ENCODE results near the gene HDAC1.
"Not testable (repeated sequence)": the region's sequence is repeated elsewhere in the genome, so short reads cannot be mapped to it uniquely, and the experiment has no call there.

Gene HDAC1

DNA sequence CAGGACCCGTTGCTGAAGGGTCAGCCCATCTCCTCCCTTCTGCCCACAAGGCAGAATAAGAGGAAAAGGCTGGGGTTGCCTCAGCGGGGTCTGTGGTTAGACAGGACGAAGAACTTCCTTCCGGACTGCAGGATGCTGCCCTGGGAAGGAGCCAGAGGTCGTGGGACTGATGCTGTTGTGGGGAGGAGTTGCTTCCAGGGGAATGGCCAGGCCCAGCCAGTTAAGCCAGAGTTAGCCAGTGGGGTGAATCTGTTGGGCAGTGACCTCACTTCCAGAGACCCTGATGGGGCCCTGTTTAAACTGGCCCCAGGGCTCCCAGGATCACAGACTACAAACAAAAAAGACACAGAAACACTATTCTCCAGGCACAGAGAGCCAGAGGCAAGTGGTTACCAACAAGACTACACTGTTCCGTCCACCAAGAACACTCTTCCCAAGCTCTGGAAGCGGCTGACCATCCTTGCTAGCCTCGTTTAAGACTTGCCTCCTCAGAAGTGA is 57.4 kb downstream of the HDAC1 start:
- Histone ChIP-seq H3K4me1 (ENCODE audit: control insufficient read depth, insufficient read depth, low read length) (peaks cover 3% of the 10 kb centered on the region), H3K9ac (ENCODE audit: low read length) (no peak overlapping the region), H3K36me3 (ENCODE audit: control insufficient read depth, insufficient read depth, low read length) (no peaks in the 10 kb centered on the region), H3K27ac (ENCODE audit: low read depth, low read length) (no peak overlapping the region), H3K4me3 (ENCODE audit: low read length) (no peak overlapping the region), H3K27me3 (ENCODE audit: control insufficient read depth, insufficient read depth, low read length) (no peaks in the 10 kb centered on the region)

DNA sequence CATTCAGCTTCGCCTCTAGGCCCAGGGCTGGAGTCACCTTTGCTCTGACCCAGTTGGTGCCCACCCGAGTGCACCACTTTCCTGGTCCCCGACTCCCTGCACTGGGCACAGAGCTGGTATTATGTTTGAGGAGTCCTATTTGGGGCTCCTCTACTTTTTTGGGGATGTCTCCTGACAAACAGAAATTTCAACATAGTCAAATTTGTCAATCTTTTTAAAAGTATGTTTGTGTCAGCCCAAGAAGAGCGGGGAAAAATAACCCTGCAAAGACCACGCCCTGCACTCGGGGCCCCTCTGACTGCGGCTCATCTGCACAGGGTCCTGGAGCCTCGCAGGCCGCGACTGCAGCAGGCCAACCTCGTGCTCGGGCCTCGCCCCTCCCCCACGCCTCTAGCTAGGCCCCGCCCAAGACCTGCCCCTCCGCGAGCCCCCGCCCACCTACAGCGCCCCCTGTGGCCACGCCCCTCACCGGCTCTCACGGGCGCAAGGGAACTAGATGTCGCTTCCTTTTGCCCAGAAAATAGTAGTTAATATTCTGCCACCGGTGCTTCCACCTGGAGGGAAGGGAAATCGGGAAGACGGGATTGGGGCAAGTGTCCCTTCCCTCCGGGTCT is 59.0 kb downstream of the HDAC1 start:
- H3K4me3 ChIP-seq (ENCODE audit: low read length): peak overlapping the region; percentile 73
- H3K4me1 ChIP-seq (ENCODE audit: control insufficient read depth, insufficient read depth, low read length): peaks cover 3% of the 10 kb centered on the region
- H3K27ac ChIP-seq (ENCODE audit: low read depth, low read length): peak overlapping the region; percentile 62
- no peak overlapping the region for H3K9ac ChIP-seq (ENCODE audit: low read length)
- no peaks in the 10 kb centered on the region for H3K36me3 ChIP-seq (ENCODE audit: control insufficient read depth, insufficient read depth, low read length)
- no peaks in the 10 kb centered on the region for H3K27me3 ChIP-seq (ENCODE audit: control insufficient read depth, insufficient read depth, low read length)

DNA sequence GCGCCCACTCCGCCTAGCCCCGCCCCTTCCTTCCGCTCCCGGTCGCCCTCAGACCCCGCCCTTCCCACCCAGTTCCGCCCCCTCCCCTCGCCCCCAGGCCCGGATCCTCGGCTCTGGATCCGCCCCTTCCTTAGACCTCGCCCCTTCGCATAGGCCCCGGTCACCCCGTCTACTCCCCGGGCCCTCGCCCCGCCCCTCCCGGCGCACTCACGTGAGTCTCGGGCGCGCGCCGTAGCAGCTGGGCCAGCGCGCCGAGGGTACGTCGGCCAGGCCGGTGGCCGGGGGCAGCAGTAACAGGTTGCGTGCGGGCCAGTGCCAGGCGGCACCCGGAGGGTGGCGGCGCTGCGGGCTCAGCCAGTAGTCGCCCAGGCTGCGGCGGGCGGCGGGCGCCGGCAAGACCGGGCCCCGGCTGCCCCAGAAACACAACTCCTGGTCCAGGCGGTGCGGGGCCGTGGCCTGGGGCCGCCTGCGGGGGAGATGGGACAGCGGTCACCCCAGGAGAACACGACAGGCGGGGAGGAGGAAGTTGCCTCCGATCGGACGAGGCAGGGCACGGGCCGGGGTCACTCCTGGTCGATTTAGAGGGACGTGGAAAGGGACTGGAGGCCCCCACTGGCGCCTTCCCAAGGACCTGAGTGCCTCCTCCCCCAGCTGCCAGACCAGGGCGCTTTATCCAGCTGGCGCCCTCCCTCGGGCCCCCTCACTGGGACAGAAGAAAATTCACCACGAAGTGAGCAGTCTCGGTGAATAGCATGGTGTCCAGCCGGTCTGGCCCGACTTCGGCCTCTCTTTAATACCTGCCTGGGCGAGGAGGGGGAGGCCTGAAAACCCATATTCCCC is 59.7 kb downstream of the HDAC1 start:
- peaks cover 3% of the 10 kb centered on the region for H3K4me1 ChIP-seq (ENCODE audit: control insufficient read depth, insufficient read depth, low read length)
- H3K36me3 ChIP-seq (ENCODE audit: control insufficient read depth, insufficient read depth, low read length): no peaks in the 10 kb centered on the region
- H3K4me3 ChIP-seq (ENCODE audit: low read length): peak overlapping the region; percentile 75
- H3K27me3 ChIP-seq (ENCODE audit: control insufficient read depth, insufficient read depth, low read length): no peaks in the 10 kb centered on the region
- H3K9ac ChIP-seq (ENCODE audit: low read length): peak overlapping the region; percentile 36
- H3K27ac ChIP-seq (ENCODE audit: low read depth, low read length): peak overlapping the region; percentile 87

DNA sequence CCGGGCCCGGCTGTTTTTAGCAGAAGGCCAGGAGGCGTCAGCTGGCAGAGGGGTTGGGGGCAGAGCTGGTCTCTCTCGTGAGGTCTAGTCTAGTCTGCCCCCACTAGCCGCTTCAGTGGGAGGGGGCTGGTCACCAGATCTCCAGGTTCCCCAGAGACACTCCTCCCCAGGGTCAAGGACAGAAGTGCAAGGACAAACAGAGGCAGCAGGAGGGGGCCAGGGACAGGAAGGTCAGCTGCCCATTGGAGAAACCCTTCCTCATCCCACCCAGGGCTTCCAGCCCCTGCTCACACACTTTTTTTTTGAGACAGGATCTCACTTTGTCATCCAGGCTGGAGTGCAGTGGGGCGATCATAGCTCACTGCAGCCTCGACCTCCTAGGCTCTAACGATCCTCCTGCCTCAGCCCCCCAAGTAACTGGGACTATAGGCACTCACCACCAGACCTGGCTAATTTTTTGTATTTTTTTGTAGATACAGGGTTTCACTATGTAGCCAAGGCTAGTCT is 60.4 kb downstream of the HDAC1 start:
- H3K9ac ChIP-seq (ENCODE audit: low read length): no peak overlapping the region
- no peaks in the 10 kb centered on the region for H3K36me3 ChIP-seq (ENCODE audit: control insufficient read depth, insufficient read depth, low read length)
- H3K4me1 ChIP-seq (ENCODE audit: control insufficient read depth, insufficient read depth, low read length): peaks cover 3% of the 10 kb centered on the region
- H3K27me3 ChIP-seq (ENCODE audit: control insufficient read depth, insufficient read depth, low read length): no peaks in the 10 kb centered on the region
- H3K4me3 ChIP-seq (ENCODE audit: low read length): peak overlapping the region; percentile 75
- peak overlapping the region; percentile 87 for H3K27ac ChIP-seq (ENCODE audit: low read depth, low read length)

DNA sequence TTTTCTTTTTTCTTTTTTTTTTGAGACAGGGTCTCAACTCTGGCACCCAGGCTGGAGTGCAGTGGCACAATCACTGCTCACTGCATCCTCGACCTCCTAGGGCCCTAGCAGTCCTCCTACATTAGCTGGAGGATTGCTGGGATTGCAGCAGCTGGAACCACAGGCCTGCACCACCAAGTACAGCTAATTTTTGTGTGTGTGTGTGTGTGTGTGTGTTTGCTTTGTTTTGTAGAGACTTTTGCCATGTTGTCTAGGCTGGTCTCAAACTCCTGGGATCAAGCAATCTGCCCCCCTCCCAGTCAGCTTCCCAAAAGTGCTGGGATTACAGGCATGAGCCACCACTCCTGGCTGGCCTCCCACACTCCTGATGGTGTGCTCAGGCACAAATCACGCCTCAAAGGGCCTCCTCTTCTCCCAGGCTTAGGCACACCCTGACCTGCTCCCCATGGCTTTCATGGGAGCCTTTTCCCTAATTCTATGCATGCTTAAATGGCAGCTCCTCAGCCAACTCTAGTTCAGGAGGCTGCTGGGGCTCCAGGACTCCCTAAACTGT is 61.0 kb downstream of the HDAC1 start:
- Histone ChIP-seq H3K27ac (ENCODE audit: low read depth, low read length) (no peak overlapping the region), H3K36me3 (ENCODE audit: control insufficient read depth, insufficient read depth, low read length) (no peaks in the 10 kb centered on the region), H3K27me3 (ENCODE audit: control insufficient read depth, insufficient read depth, low read length) (no peaks in the 10 kb centered on the region), H3K4me1 (ENCODE audit: control insufficient read depth, insufficient read depth, low read length) (peaks cover 3% of the 10 kb centered on the region), H3K4me3 (ENCODE audit: low read length) (no peak overlapping the region), H3K9ac (ENCODE audit: low read length) (no peak overlapping the region)

DNA sequence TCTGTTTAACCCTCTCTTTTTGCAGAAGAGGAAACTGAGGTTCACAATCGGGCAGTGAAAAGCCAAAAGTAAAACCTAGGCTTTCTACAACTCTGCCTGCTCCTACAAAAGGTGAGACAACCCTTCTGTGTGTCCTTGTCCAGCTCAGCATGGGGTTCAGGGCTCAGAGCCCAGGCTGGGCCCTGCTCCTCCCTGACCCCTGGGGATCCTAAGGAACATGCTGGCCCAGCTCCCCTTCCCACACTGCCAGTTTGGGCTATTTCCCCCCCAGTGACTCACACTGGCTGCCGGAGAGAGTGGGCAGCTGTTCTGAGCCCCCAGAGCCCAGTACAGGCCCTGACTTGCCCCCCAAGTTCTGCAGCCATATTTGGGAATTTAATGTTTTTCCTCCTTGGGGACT is 61.5 kb downstream of the HDAC1 start:
- H3K9ac ChIP-seq (ENCODE audit: low read length): no peak overlapping the region
- H3K4me1 ChIP-seq (ENCODE audit: control insufficient read depth, insufficient read depth, low read length): peaks cover 3% of the 10 kb centered on the region
- no peak overlapping the region for H3K27ac ChIP-seq (ENCODE audit: low read depth, low read length)

DNA sequence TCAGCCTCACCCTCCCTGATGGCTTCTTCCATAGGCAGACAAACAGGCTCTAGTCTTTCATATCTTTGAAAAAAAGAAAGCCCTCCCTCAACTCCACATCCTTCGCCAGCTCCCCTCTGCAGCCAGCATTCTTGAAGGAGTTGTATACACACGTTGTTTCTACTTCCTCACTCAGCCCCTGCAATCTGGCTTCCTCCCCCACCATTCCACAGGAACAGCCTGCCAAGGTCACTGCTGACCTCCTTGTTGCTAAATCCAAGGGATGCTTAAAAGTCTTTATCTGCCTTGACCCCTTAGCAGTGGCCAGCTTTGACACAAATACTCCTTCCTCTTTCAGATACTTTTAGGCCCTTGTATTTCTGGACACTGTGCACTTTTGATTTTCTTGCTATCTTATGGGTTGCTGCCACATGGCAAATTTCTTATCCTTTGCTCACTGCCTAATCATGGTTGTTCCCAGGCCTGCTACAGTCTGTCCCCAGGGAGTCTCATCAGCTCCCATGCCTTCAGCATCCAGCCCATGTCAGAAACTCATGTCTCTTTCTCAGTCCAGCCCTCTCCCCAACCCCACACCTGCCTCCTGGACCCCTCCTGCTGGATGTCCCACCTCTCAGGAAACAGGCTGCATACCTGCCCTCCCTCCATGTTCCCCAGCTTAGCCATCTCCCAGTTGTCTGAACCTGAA is 62.1 kb downstream of the HDAC1 start:
- H3K36me3 ChIP-seq (ENCODE audit: control insufficient read depth, insufficient read depth, low read length): no peaks in the 10 kb centered on the region
- H3K27me3 ChIP-seq (ENCODE audit: control insufficient read depth, insufficient read depth, low read length): no peaks in the 10 kb centered on the region
- no peak overlapping the region for H3K9ac ChIP-seq (ENCODE audit: low read length)
- H3K4me3 ChIP-seq (ENCODE audit: low read length): no peak overlapping the region
- H3K4me1 ChIP-seq (ENCODE audit: control insufficient read depth, insufficient read depth, low read length): peaks cover 3% of the 10 kb centered on the region
- no peak overlapping the region for H3K27ac ChIP-seq (ENCODE audit: low read depth, low read length)

More for the DNA sequence above, 61.5 kb downstream of the HDAC1 start:
- no peaks in the 10 kb centered on the region for H3K36me3 ChIP-seq (ENCODE audit: control insufficient read depth, insufficient read depth, low read length)
- H3K4me3 ChIP-seq (ENCODE audit: low read length): no peak overlapping the region
- no peaks in the 10 kb centered on the region for H3K27me3 ChIP-seq (ENCODE audit: control insufficient read depth, insufficient read depth, low read length)

DNA sequence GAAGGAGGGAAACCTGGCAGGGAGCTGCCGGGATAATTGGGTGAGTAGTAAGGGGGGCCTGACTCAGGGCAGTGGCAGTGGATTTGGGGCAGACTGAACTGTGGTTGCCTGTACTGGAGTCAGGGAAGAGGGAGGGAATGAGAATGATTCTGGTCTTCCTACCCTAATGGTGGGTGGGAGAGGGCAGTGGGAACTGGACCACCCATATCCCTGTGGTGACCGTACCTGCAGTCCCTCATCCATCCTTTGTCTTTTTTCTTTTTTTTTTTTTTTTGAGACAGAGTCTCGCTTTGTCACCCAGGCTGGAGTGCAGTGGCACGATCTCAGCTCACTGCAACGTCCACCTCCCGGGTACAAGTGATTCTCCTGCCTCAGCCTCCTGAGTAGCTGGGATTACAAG is 63.9 kb downstream of the HDAC1 start:
- H3K4me3 ChIP-seq (ENCODE audit: low read length); H3K27ac ChIP-seq (ENCODE audit: low read depth, low read length); H3K9ac ChIP-seq (ENCODE audit: low read length); H3K36me3 ChIP-seq (ENCODE audit: control insufficient read depth, insufficient read depth, low read length); H3K27me3 ChIP-seq (ENCODE audit: control insufficient read depth, insufficient read depth, low read length); H3K4me1 ChIP-seq (ENCODE audit: control insufficient read depth, insufficient read depth, low read length): not testable (repeated sequence)

DNA sequence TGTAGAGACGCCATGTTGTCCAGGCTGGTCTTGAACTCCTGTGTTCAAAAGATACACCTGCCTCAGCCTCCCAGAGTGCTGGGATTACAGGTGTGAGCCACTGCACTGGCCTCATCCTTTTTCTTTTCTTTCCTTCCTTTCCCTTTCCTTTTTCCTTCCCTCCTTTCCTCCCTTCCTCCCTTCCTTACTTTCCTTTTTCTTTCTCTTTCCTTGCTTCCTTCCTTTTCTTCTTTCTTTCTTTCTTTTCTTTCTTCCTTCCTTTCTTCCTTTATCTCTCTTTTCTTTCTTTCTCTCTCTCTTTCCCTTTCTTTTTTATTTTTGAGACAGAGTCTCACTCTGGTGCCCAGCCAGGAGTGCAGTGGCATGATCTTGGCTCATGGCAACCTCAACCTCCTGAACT is 64.6 kb downstream of the HDAC1 start:
- no peak overlapping the region for H3K27ac ChIP-seq (ENCODE audit: low read depth, low read length)
- no peaks in the 10 kb centered on the region for H3K36me3 ChIP-seq (ENCODE audit: control insufficient read depth, insufficient read depth, low read length)
- no peaks in the 10 kb centered on the region for H3K27me3 ChIP-seq (ENCODE audit: control insufficient read depth, insufficient read depth, low read length)
- H3K4me1 ChIP-seq (ENCODE audit: control insufficient read depth, insufficient read depth, low read length): peaks cover 3% of the 10 kb centered on the region
- no peak overlapping the region for H3K4me3 ChIP-seq (ENCODE audit: low read length)
- no peak overlapping the region for H3K9ac ChIP-seq (ENCODE audit: low read length)

DNA sequence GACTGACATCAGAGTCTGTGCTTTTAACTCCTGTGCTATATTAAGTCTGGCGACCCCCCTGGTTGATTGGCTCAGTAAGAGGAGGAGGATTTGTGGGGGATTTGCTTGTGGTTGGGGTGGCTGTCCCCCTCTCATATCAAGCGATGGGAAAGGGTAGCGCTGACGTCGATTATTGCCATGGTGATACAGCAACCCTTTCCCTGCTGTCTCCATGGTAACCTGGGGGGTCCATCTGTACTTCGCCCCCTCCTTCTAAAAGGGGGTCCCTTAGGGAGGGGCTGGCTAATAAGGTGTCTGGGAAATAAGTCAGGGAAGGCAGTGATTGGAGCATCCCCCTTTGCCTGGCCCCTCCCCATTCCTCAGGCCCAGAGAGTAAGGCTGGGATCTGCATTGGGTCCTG is 65.7 kb downstream of the HDAC1 start:
- Histone ChIP-seq H3K36me3 (ENCODE audit: control insufficient read depth, insufficient read depth, low read length) (no peaks in the 10 kb centered on the region), H3K27me3 (ENCODE audit: control insufficient read depth, insufficient read depth, low read length) (no peaks in the 10 kb centered on the region), H3K4me1 (ENCODE audit: control insufficient read depth, insufficient read depth, low read length) (no peaks in the 10 kb centered on the region), H3K4me3 (ENCODE audit: low read length) (no peak overlapping the region), H3K9ac (ENCODE audit: low read length) (no peak overlapping the region), H3K27ac (ENCODE audit: low read depth, low read length) (no peak overlapping the region)

DNA sequence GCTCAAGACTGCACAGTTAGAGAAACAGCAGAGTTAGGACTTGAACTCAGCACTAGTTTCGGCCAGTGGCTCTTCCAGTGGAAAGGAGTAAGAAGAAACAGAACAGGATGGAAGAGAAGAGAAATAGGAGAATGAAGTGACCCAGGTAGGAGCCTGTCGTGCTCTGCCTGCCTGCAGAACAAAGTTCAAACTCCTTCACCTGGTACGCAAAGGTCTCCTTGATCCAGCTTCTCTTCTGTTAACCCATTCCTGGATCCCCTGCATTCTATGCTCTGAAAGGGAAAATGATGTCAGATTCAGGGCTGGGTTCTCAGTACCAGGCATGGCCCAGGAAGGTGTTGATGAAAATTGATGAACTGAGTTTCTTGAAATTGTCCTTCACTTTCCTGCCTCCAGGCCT is 66.6 kb downstream of the HDAC1 start:
- Histone ChIP-seq H3K27me3 (ENCODE audit: control insufficient read depth, insufficient read depth, low read length) (no peaks in the 10 kb centered on the region), H3K9ac (ENCODE audit: low read length) (no peak overlapping the region), H3K27ac (ENCODE audit: low read depth, low read length) (no peak overlapping the region), H3K36me3 (ENCODE audit: control insufficient read depth, insufficient read depth, low read length) (no peaks in the 10 kb centered on the region), H3K4me3 (ENCODE audit: low read length) (no peak overlapping the region), H3K4me1 (ENCODE audit: control insufficient read depth, insufficient read depth, low read length) (no peaks in the 10 kb centered on the region)

DNA sequence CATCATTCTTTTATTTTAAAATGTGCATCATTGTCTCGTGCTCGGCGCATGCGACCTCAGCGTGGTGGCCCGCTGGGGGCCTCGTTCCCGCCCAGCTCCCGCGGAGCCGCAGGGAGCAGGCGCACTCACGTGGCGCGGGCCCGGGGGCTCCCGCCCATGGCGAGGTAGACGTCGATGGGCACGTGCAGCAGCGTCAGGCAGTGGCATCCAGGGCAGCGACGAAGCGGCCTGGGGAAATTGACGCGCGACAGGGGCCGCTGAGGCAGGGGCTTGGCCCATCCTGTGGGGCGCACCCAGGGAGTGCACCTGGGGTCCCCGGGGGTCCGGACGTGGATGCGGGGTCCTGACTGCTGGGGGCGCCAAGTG is 69.4 kb downstream of the HDAC1 start:
- Histone ChIP-seq H3K4me3 (ENCODE audit: low read length) (no peak overlapping the region), H3K9ac (ENCODE audit: low read length) (no peak overlapping the region), H3K27ac (ENCODE audit: low read depth, low read length) (no peak overlapping the region), H3K4me1 (ENCODE audit: control insufficient read depth, insufficient read depth, low read length) (no peaks in the 10 kb centered on the region), H3K36me3 (ENCODE audit: control insufficient read depth, insufficient read depth, low read length) (peaks cover 11% of the 10 kb centered on the region), H3K27me3 (ENCODE audit: control insufficient read depth, insufficient read depth, low read length) (no peaks in the 10 kb centered on the region)

Data from rectal smooth muscle tissue (tissue), 1 donor.